Measurements from ENCODE around the gene SLC24A3.

GRCh38 chr20:19381947-19382346 is 169.5 kb downstream of the SLC24A3 start:
- TF ChIP-seq ZNF713 (CRISPR knock-in tag; IDR thresholded peaks at IDR 0.05) (no peak), BRCA1 (CRISPR knock-in tag; IDR thresholded peaks at IDR 0.05) (no peak), ZFP90 (CRISPR knock-in tag; IDR thresholded peaks at IDR 0.05; ENCODE audit: borderline replicate concordance) (no peak), SRSF1 (optimal IDR thresholded peaks at IDR 0.05; ENCODE audit: low read depth, low read length) (no peak), ZSCAN30 (CRISPR knock-in tag; IDR thresholded peaks at IDR 0.05) (no peak), TAF1 (CRISPR knock-in tag; IDR thresholded peaks at IDR 0.05) (no peak), RNF2 (conservative IDR thresholded peaks at IDR 0.05; ENCODE audit: low read depth) (no peak), ZNF432 (CRISPR knock-in tag; IDR thresholded peaks at IDR 0.05; ENCODE audit: borderline replicate concordance) (no peak), BATF2 (CRISPR knock-in tag; IDR thresholded peaks at IDR 0.05) (no peak)
- TF ChIP-seq, protein P1, sequence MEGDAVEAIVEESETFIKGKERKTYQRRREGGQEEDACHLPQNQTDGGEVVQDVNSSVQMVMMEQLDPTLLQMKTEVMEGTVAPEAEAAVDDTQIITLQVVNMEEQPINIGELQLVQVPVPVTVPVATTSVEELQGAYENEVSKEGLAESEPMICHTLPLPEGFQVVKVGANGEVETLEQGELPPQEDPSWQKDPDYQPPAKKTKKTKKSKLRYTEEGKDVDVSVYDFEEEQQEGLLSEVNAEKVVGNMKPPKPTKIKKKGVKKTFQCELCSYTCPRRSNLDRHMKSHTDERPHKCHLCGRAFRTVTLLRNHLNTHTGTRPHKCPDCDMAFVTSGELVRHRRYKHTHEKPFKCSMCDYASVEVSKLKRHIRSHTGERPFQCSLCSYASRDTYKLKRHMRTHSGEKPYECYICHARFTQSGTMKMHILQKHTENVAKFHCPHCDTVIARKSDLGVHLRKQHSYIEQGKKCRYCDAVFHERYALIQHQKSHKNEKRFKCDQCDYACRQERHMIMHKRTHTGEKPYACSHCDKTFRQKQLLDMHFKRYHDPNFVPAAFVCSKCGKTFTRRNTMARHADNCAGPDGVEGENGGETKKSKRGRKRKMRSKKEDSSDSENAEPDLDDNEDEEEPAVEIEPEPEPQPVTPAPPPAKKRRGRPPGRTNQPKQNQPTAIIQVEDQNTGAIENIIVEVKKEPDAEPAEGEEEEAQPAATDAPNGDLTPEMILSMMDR (CRISPR knock-in tag; IDR thresholded peaks at IDR 0.05), result no peak
- TF ChIP-seq, protein P2, sequence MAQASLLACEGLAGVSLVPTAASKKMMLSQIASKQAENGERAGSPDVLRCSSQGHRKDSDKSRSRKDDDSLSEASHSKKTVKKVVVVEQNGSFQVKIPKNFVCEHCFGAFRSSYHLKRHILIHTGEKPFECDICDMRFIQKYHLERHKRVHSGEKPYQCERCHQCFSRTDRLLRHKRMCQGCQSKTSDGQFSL (CRISPR knock-in tag; IDR thresholded peaks at IDR 0.05), result no peak
